H9 (cell line): Measurements from ENCODE around the gene NIPSNAP3A. TPM values are rescaled to one million over a fixed set of nuclear protein-coding genes. Genes with fewer than 3 reads are reported as not detected.

Source experiments
- DNase-seq: peaks from one replicate; pipeline ENCODE4 v3.0.0-alpha.2; 2017
- H2AFZ ChIP-seq: one replicate; pipeline ENCODE4 v1.6.1; 2013; ENCODE audit warnings: mild to moderate bottlenecking, low read length, control low read depth, moderate library complexity
- H2AK5ac ChIP-seq: 2 replicates; pipeline ENCODE4 v1.6.1; 2013; ENCODE audit warnings: low read length, control low read depth, mixed read lengths; ENCODE audit not compliant: insufficient read length
- H2BK120ac ChIP-seq: one replicate; pipeline ENCODE4 v1.6.1; 2013; ENCODE audit warnings: low read depth, mild to moderate bottlenecking, low read length, control low read depth, inconsistent platforms; ENCODE audit not compliant: poor library complexity, severe bottlenecking
- H2BK12ac ChIP-seq: 2 replicates; pipeline ENCODE4 v1.6.1; 2013; ENCODE audit warnings: low read length, control low read depth, mixed read lengths, low read depth; ENCODE audit not compliant: insufficient read length
- H2BK15ac ChIP-seq: 2 replicates; pipeline ENCODE4 v1.6.1; 2013; ENCODE audit warnings: low read depth, low read length, control low read depth
- H2BK20ac ChIP-seq: one replicate; pipeline ENCODE4 v1.6.1; 2013; ENCODE audit warnings: low read depth, mild to moderate bottlenecking, low read length, control low read depth, inconsistent platforms; ENCODE audit not compliant: poor library complexity, severe bottlenecking
- H2BK5ac ChIP-seq: 2 replicates; pipeline ENCODE4 v1.6.1; 2013; ENCODE audit warnings: low read length, control low read depth, mixed read lengths; ENCODE audit not compliant: insufficient read length
- H3K14ac ChIP-seq: 2 replicates; pipeline ENCODE4 v1.6.1; 2013; ENCODE audit warnings: low read length, control low read depth; ENCODE audit not compliant: insufficient read depth
- H3K18ac ChIP-seq: 2 replicates; pipeline ENCODE4 v1.6.1; 2013; ENCODE audit warnings: low read depth, mild to moderate bottlenecking, mixed read lengths, low read length, control low read depth; ENCODE audit not compliant: insufficient read length
- H3K23ac ChIP-seq: 2 replicates; pipeline ENCODE4 v1.6.1; 2013; ENCODE audit warnings: low read length, control low read depth, mixed read lengths, low read depth; ENCODE audit not compliant: insufficient read length
- H3K23me2 ChIP-seq: 2 replicates; pipeline ENCODE4 v1.6.1; 2013; ENCODE audit warnings: low read depth, mild to moderate bottlenecking, mixed read lengths, low read length, control low read depth; ENCODE audit not compliant: insufficient read length, poor library complexity, severe bottlenecking
- H3K27ac ChIP-seq: 2 replicates; pipeline ENCODE4 v1.5.1; 2013; ENCODE audit warnings: low read length, control low read depth, mixed read lengths, low read depth; ENCODE audit not compliant: insufficient read length
- H3K27me3 ChIP-seq: 2 replicates; pipeline ENCODE4 v1.6.1; 2013; ENCODE audit warnings: low read length, control low read depth, inconsistent platforms; ENCODE audit not compliant: insufficient read depth
- H3K4ac ChIP-seq: 2 replicates; pipeline ENCODE4 v1.6.1; 2013; ENCODE audit warnings: low read depth, mild to moderate bottlenecking, control low read depth, inconsistent platforms, low read length, moderate library complexity
- H3K4me1 ChIP-seq: 2 replicates; pipeline ENCODE4 v1.6.1; 2013; ENCODE audit warnings: low read length, control low read depth, inconsistent platforms; ENCODE audit not compliant: insufficient read depth
- H3K4me2 ChIP-seq: 2 replicates; pipeline ENCODE4 v1.6.1; 2013; ENCODE audit warnings: low read length, control low read depth, mixed read lengths; ENCODE audit not compliant: insufficient read length, insufficient read depth
- H3K56ac ChIP-seq: 2 replicates; pipeline ENCODE4 v1.6.1; 2013; ENCODE audit warnings: low read depth, mild to moderate bottlenecking, mixed read lengths, low read length, control low read depth; ENCODE audit not compliant: insufficient read length
- H3K79me1 ChIP-seq: 2 replicates; pipeline ENCODE4 v1.6.1; 2013; ENCODE audit warnings: low read depth, mild to moderate bottlenecking, moderate library complexity, low read length, control low read depth, inconsistent platforms; ENCODE audit not compliant: insufficient read depth, poor library complexity, severe bottlenecking
- H3K79me2 ChIP-seq: 2 replicates; pipeline ENCODE4 v1.6.1; 2013; ENCODE audit warnings: low read length, control low read depth, inconsistent platforms; ENCODE audit not compliant: insufficient read depth
- H3K9ac ChIP-seq: 2 replicates; pipeline ENCODE4 v1.6.1; 2013; ENCODE audit warnings: low read length, control low read depth, mixed read lengths; ENCODE audit not compliant: insufficient read length; ENCODE audit errors: extremely low read depth
- H3K9me3 ChIP-seq: one replicate; pipeline ENCODE4 v1.6.1; 2013; ENCODE audit warnings: low read depth, low read length, inconsistent platforms; ENCODE audit not compliant: control insufficient read depth
- H3T11ph ChIP-seq: one replicate; pipeline ENCODE4 v1.6.1; 2013; ENCODE audit warnings: mild to moderate bottlenecking, low read length, control low read depth, inconsistent platforms
- H4K20me1 ChIP-seq: one replicate; pipeline ENCODE4 v1.6.1; 2013; ENCODE audit not compliant: control insufficient read depth, insufficient read length, insufficient read depth
- H4K5ac ChIP-seq: 2 replicates; pipeline ENCODE4 v1.6.1; 2013; ENCODE audit warnings: low read depth, mild to moderate bottlenecking, mixed read lengths, low read length, control low read depth; ENCODE audit not compliant: insufficient read length
- H4K8ac ChIP-seq: replicated peaks from 2 replicates; pipeline ENCODE4 v1.6.1; 2013; ENCODE audit warnings: low read length, control low read depth, mixed read lengths, low read depth; ENCODE audit not compliant: insufficient read length
- H4K91ac ChIP-seq: 2 replicates; pipeline ENCODE4 v1.6.1; 2013; ENCODE audit warnings: low read depth, mild to moderate bottlenecking, moderate library complexity, mixed read lengths, low read length, control low read depth; ENCODE audit not compliant: insufficient read length
- H3K27ac Mint-ChIP-seq, 3 experiments: 2 replicates in 2 of 3; 3 replicates in 1 of 3; pipeline ENCODE4 v1.8.0; 2020 to 2021; ENCODE audit warnings: mixed read lengths in 3 of 3, mild to moderate bottlenecking in 1 of 3, moderate library complexity in 1 of 3
- H3K27me3 Mint-ChIP-seq: 2 replicates; pipeline ENCODE4 v1.8.0; 2021; ENCODE audit warnings: low read depth, mild to moderate bottlenecking, moderate library complexity, mixed read lengths
- H3K36me3 Mint-ChIP-seq, 3 experiments: 2 replicates in 2 of 3; 3 replicates in 1 of 3; pipeline ENCODE4 v1.8.0; 2020 to 2021; ENCODE audit warnings: low read depth in 3 of 3, mixed read lengths in 3 of 3; ENCODE audit not compliant: insufficient read depth in 1 of 3
- H3K4me1 Mint-ChIP-seq, 2 experiments: 2 replicates each; pipeline ENCODE4 v1.8.0; 2020; ENCODE audit warnings: mixed read lengths in 2 of 2
- H3K4me3 Mint-ChIP-seq, 2 experiments: 2 replicates in 1 of 2; 3 replicates in 1 of 2; pipeline ENCODE4 v1.8.0; 2020 to 2021; ENCODE audit warnings: mild to moderate bottlenecking in 2 of 2, mixed read lengths in 2 of 2, moderate library complexity in 1 of 2
- H3K9me3 Mint-ChIP-seq, 2 experiments: 2 replicates in 1 of 2; 3 replicates in 1 of 2; pipeline ENCODE4 v1.8.0; 2020; ENCODE audit warnings: mild to moderate bottlenecking in 2 of 2, mixed read lengths in 2 of 2, moderate library complexity in 1 of 2
- CTCF ChIP-seq: fragments of 200-600 bp; sonication (generic); conservative IDR thresholded peaks from 3 replicates; pipeline ENCODE4 v1.8.0; 2021; ENCODE audit warnings: antibody characterized with exemption, mild to moderate bottlenecking
- WGBS: extraction: QIAGEN DNeasy Blood & Tissue Kit; methylation state at CpG from one replicate; pipeline ENCODE4 v1.1.7; 2013; ENCODE audit warnings: missing lambda C conversion rate, low lambda C conversion rate, mixed read lengths; ENCODE audit not compliant: insufficient read length; ENCODE audit errors: extremely low coverage; 5-methylcytosine and 5-hydroxymethylcytosine counted together
- total RNA-seq: library from RNA; stranded (reverse); gene quantifications from 2 replicates; pipeline ENCODE4 v1.2.1, GENCODE V29; 2021

NIPSNAP3A gene
- total RNA-seq, 1 experiment from 2014 or later: 13.9 TPM

GRCh38 chr9:104802110-104802509 is 54.6 kb downstream of the NIPSNAP3A start:
- no peak overlapping the region for H3K4me2 ChIP-seq
- H4K5ac ChIP-seq: no peak overlapping the region
- no peak overlapping the region for H4K91ac ChIP-seq
- H4K8ac ChIP-seq: no peak overlapping the region
- H3K4me1 ChIP-seq: no peaks in the 10 kb centered on the region; the same call in 1 of the 2 replicates
- no peak overlapping the region for H2AK5ac ChIP-seq
- H3K18ac ChIP-seq: no peak overlapping the region
- no peak overlapping the region for H3K4ac ChIP-seq
- no peak overlapping the region for H3K27ac ChIP-seq
- H3K23ac ChIP-seq: no peak overlapping the region
- no peaks in the 10 kb centered on the region for H3K9me3 Mint-ChIP-seq
- no peaks in the 10 kb centered on the region for H4K20me1 ChIP-seq
- H3K23me2 ChIP-seq: no peaks in the 10 kb centered on the region
- no peaks in the 10 kb centered on the region for H3K27me3 Mint-ChIP-seq
- peaks cover 0 to 49% (median 47%) of the 10 kb centered on the region in 3 experiments; a peak in 5 of 7 replicates for H3K36me3 Mint-ChIP-seq
- no peaks in the 10 kb centered on the region for H3K9me3 ChIP-seq
- H3K56ac ChIP-seq: no peak overlapping the region
- no peak overlapping the region for H2AFZ ChIP-seq
- no peak overlapping the region for H2BK15ac ChIP-seq
- H3K79me2 ChIP-seq: no peaks in the 10 kb centered on the region
- no peak overlapping the region; a peak in 1 of 7 replicates for H3K27ac Mint-ChIP-seq
- H3K9ac ChIP-seq: no peak overlapping the region
- no peak overlapping the region for H2BK120ac ChIP-seq
- H3K4me3 Mint-ChIP-seq: no peak overlapping the region
- TF ChIP-seq CTCF: no peak
- H2BK12ac ChIP-seq: no peak overlapping the region
- no peaks in the 10 kb centered on the region for H3K79me1 ChIP-seq
- no peak for DNase-seq
- H3K14ac ChIP-seq: no peak overlapping the region
- no peaks in the 10 kb centered on the region for H3K4me1 Mint-ChIP-seq
- no peak overlapping the region for H3T11ph ChIP-seq
- H2BK20ac ChIP-seq: no peak overlapping the region
- H2BK5ac ChIP-seq: no peak overlapping the region
- no peaks in the 10 kb centered on the region for H3K27me3 ChIP-seq
- no CpG with 5 or more reads among the region's 5 CpGs for WGBS
